Measurements from ENCODE around the gene SHC4. TPM values are rescaled to one million over a fixed set of nuclear protein-coding genes. Genes with fewer than 3 reads are reported as not detected.

The SHC4 gene
- total and polyA plus RNA-seq, 2 of the 13 experiments (the other 11 are each of a cell fraction or from before 2014, with no cell fraction given), result 0.04 TPM; not detected in 1

- TF ChIP-seq IKZF4 (CRISPR knock-in tag; IDR thresholded peaks at IDR 0.05; ENCODE audit: borderline replicate concordance, low read depth, not compliant biosample characterization) (no peak), ZNF335 (CRISPR knock-in tag; IDR thresholded peaks at IDR 0.05) (no peak), ZNF800 (CRISPR knock-in tag; IDR thresholded peaks at IDR 0.05) (no peak), KDM5A (IDR thresholded peaks at IDR 0.05; ENCODE audit: borderline replicate concordance, low read length) (peak; percentile 60), REXO4 (CRISPR knock-in tag; IDR thresholded peaks at IDR 0.05; ENCODE audit: borderline replicate concordance) (no peak), SIN3B (IDR thresholded peaks at IDR 0.05; ENCODE audit: low read length) (peak; percentile 94), SOX6 (IDR thresholded peaks at IDR 0.05) (no peak), SOX6 (CRISPR knock-in tag; IDR thresholded peaks at IDR 0.05) (no peak), FUBP1 (CRISPR knock-in tag; IDR thresholded peaks at IDR 0.05; ENCODE audit: borderline replicate concordance) (no peak), NRL (CRISPR knock-in tag; IDR thresholded peaks at IDR 0.05; ENCODE audit: borderline replicate concordance) (peak; percentile 14; the same call in 1 of the 2 replicates), MNT (IDR thresholded peaks at IDR 0.05) (0 out of 2 replicates have a peak, but pooled peaks have one; percentile 22), THAP8 (CRISPR knock-in tag; IDR thresholded peaks at IDR 0.05; ENCODE audit: borderline replicate concordance) (no peak), SP1 (IDR thresholded peaks at IDR 0.05) (no peak), SP1 (CRISPR knock-in tag; IDR thresholded peaks at IDR 0.05) (peak; percentile 89), ZNF121 (CRISPR knock-in tag; IDR thresholded peaks at IDR 0.05) (no peak), NR1H2 (CRISPR knock-in tag; IDR thresholded peaks at IDR 0.05; ENCODE audit: borderline replicate concordance, low read depth) (no peak), CAMTA2 (CRISPR knock-in tag; IDR thresholded peaks at IDR 0.05; ENCODE audit: borderline replicate concordance) (no peak), ZNF652 (CRISPR knock-in tag; IDR thresholded peaks at IDR 0.05; ENCODE audit: borderline replicate concordance, low read depth) (no peak), ZNF460 (CRISPR knock-in tag; IDR thresholded peaks at IDR 0.05; ENCODE audit: borderline replicate concordance) (no peak)
Measured at GRCh38 chr15:48810414-48811324, 153.1 kb downstream of the SHC4 start, which contains the start of gene CEP152 (continued).
